Measurements from ENCODE around the gene DDX56. TPM values are rescaled to one million over a fixed set of nuclear protein-coding genes. Genes with fewer than 3 reads are reported as not detected.

DDX56 gene
- total RNA-seq, 4 donors from 2014 or later: 33.3 to 59.9 (median 46.9) TPM

DNA sequence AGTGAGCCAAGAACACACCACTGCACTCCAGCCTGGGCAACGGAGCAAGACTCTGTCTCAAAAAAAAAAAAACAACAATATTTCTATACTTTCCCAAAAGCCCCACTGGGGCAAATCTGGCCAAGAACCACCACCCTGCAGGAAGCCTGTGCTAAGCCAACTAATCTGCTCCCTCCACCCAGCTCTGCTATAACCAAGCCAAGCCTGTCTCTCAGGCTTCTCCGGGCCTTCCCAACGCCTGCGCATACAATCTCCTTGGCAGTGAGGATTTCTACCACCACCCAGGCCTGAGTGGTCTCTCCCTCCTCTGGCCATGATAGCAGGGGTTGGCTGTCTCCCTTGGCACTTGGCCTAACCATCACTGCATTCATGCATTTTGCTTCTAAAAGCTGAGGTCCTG lies 14.2 kb downstream of the DDX56 start:
- TF ChIP-seq, protein P1, sequence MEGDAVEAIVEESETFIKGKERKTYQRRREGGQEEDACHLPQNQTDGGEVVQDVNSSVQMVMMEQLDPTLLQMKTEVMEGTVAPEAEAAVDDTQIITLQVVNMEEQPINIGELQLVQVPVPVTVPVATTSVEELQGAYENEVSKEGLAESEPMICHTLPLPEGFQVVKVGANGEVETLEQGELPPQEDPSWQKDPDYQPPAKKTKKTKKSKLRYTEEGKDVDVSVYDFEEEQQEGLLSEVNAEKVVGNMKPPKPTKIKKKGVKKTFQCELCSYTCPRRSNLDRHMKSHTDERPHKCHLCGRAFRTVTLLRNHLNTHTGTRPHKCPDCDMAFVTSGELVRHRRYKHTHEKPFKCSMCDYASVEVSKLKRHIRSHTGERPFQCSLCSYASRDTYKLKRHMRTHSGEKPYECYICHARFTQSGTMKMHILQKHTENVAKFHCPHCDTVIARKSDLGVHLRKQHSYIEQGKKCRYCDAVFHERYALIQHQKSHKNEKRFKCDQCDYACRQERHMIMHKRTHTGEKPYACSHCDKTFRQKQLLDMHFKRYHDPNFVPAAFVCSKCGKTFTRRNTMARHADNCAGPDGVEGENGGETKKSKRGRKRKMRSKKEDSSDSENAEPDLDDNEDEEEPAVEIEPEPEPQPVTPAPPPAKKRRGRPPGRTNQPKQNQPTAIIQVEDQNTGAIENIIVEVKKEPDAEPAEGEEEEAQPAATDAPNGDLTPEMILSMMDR (IDR thresholded peaks at IDR 0.05; ENCODE audit: low read depth): no peak

GRCh38 chr7:44557485-44557884 lies 16.2 kb downstream of the DDX56 start:
- TF ChIP-seq, protein P1 (IDR thresholded peaks at IDR 0.05; ENCODE audit: low read depth): no peak

DNA sequence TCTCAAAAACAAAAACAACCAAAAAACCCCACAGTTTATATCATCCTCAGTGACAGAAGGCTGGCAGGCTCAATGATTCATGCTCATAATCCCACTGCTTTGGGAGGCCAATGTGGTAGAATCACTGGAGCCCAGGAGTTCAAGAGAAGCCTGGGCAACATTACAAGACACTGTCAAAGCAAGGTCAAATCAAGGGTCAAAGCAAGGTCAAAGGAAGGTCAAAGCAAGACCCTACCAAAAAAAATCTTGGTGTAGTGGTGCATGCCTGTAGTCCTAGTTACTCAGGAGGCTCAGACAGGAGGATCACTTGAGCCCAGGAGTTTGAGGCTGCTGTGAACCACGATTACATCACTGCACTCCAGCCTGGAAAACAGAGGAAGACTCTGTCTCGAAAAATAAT lies 18.4 kb downstream of the DDX56 start:
- TF ChIP-seq, protein P1 (IDR thresholded peaks at IDR 0.05; ENCODE audit: low read depth): no peak

- TF ChIP-seq, protein P1 (IDR thresholded peaks at IDR 0.05; ENCODE audit: low read depth): no peak
Observed at GRCh38 chr7:44549457-44549856, 24.3 kb downstream of the DDX56 start.

DNA sequence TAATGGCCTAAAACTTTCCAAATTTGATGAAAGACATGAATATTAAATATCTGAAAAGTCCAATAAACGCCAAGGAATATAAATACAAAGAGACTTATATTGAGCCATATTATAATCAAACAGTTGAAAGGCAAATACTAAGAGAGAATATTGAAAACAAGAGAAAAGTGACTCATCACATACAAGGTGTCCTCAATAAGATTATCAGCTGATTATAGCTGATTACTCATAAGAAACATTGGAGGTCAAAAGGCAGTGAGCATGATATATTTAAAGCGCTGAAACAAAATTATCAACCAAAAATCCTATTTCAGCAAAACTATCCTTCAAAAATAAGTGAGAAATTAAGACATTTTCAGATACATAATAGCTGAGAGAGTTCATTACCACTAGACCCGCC lies 24.8 kb downstream of the DDX56 start:
- TF ChIP-seq, protein P1 (IDR thresholded peaks at IDR 0.05; ENCODE audit: low read depth): no peak

DNA sequence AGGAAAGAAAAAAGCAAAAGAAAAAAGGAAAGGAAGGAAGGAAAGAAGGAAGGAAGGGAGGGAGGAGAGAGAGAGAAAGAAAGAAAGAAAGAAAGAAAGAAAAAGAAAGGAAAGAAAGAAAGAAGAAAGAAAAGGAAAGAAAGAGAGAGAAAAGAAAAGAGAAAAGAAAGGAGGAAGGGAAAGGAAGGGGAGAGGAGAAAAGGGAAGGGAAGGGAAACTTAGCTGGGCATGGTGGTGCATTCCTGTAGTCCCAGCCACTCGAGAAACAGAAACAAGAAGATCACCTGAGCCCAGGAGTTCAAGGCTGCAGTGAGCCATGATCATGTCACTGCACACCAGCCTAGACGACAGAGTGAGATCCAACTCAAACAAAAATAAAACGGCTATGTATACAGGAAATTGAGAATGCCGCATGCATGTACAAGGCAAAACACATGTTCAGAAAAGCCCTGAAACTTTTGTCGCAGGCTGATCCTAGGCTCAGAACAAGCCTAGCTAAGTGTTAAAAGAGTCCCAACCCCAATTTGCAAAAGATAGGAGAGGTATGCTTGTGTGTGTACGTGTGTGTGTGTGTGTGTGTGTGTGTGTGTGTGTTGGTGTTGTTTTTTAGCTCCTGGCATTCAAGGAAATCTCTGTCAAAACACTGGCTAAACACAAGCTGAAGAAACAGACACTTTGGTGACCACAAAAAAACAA lies 26.0 kb downstream of the DDX56 start:
- TF ChIP-seq, protein P1 (IDR thresholded peaks at IDR 0.05; ENCODE audit: low read depth): no peak

GRCh38 chr7:44541876-44542610 lies 31.7 kb downstream of the DDX56 start:
- TF ChIP-seq, protein P1 (IDR thresholded peaks at IDR 0.05; ENCODE audit: low read depth): no peak

Measured in subcutaneous adipose tissue (tissue), 4 donors.